ENCODE results near the gene USH1C.

GRCh38 chr11:17498475-17498874 lies 45.7 kb downstream of the USH1C start:
- no peak for TF ChIP-seq GATA2 (IDR thresholded peaks at IDR 0.05; ENCODE audit: low read depth, low read length)
- TF ChIP-seq GATA3 (IDR thresholded peaks at IDR 0.05; ENCODE audit: low read depth, low read length), result no peak
